Nephron progenitor cell (in vitro differentiated cells): Measurements from ENCODE around the gene CACNA1G.

Source experiments
- DNase-seq: peaks from one replicate; pipeline ENCODE4 v3.0.0; 2021
- H3K27ac Mint-ChIP-seq: 2 replicates; pipeline ENCODE4 v1.8.0; 2021; ENCODE audit warnings: mild to moderate bottlenecking, moderate library complexity, mixed read lengths
- H3K27me3 Mint-ChIP-seq: 2 replicates; pipeline ENCODE4 v1.8.0; 2021; ENCODE audit warnings: mild to moderate bottlenecking, low read depth, mixed read lengths; ENCODE audit not compliant: poor library complexity
- H3K36me3 Mint-ChIP-seq: 2 replicates; pipeline ENCODE4 v1.8.0; 2021; ENCODE audit warnings: low read depth, mixed read lengths
- H3K4me1 Mint-ChIP-seq: 2 replicates; pipeline ENCODE4 v1.8.0; 2021; ENCODE audit warnings: mixed read lengths
- H3K4me3 Mint-ChIP-seq: 2 replicates; pipeline ENCODE4 v1.8.0; 2021; ENCODE audit warnings: mild to moderate bottlenecking, moderate library complexity, mixed read lengths
- H3K9me3 Mint-ChIP-seq: 2 replicates; pipeline ENCODE4 v1.8.0; 2021; ENCODE audit warnings: mild to moderate bottlenecking, moderate library complexity, mixed read lengths
- TF ChIP-seq, protein P1 (sequence below): fragments of 200-600 bp; sonication (generic); IDR thresholded peaks from 2 replicates; pipeline ENCODE4 v1.5.0; 2021; ENCODE audit warnings: antibody characterized with exemption

Gene CACNA1G

DNA sequence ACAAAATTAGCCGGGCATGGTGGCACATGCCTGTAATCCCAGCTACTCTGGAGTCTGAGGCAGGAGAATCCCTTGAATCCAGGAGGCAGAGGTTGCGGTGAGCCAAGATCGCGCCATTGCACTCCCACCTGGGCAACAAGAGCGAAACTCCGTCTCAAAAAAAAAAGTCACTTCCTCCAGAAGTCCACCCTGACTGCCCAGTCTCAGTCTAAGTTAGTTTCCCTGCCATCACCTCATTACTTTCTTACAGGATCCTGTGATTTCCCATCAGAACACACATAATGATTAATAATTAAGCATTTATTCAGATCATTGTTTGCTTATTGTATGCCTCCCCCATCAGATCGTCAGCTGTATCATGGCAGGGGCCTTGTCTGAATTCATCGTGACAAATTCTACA lies 105.8 kb downstream of the CACNA1G start:
- TF ChIP-seq, protein P1, sequence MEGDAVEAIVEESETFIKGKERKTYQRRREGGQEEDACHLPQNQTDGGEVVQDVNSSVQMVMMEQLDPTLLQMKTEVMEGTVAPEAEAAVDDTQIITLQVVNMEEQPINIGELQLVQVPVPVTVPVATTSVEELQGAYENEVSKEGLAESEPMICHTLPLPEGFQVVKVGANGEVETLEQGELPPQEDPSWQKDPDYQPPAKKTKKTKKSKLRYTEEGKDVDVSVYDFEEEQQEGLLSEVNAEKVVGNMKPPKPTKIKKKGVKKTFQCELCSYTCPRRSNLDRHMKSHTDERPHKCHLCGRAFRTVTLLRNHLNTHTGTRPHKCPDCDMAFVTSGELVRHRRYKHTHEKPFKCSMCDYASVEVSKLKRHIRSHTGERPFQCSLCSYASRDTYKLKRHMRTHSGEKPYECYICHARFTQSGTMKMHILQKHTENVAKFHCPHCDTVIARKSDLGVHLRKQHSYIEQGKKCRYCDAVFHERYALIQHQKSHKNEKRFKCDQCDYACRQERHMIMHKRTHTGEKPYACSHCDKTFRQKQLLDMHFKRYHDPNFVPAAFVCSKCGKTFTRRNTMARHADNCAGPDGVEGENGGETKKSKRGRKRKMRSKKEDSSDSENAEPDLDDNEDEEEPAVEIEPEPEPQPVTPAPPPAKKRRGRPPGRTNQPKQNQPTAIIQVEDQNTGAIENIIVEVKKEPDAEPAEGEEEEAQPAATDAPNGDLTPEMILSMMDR, result no peak
- no peak for DNase-seq
- Mint-ChIP-seq H3K27me3 (peaks cover 11% of the 10 kb centered on the region), H3K4me3 (no peak overlapping the region), H3K27ac (no peak overlapping the region), H3K36me3 (no peaks in the 10 kb centered on the region), H3K9me3 (no peaks in the 10 kb centered on the region), H3K4me1 (peaks cover 36% of the 10 kb centered on the region)

DNA sequence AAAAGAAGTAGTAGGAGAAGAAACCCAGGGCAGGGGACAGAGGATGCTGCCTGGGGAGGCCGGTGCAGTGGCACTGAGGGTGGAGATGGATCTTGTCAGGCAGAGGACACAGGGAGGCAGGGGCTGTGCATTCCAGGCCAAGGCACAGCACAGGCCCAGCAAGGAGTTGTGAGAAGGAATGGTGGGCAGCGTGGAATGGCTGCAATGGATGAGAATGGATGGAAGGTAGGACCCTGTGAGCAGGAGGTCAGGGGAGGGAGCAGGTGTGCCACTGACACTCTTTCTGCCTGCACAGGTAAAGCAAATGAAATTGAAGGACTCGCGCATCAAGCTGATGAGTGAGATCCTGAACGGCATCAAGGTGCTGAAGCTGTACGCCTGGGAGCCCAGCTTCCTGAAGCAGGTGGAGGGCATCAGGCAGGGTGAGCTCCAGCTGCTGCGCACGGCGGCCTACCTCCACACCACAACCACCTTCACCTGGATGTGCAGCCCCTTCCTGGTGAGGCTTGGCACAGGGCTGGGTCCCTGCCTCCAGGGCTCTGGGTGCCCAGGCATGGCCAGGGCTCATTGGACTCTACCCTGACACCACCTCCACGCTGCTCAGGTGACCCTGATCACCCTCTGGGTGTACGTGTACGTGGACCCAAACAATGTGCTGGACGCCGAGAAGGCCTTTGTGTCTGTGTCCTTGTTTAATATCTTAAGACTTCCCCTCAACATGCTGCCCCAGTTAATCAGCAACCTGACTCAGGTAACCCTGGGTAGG lies 106.9 kb downstream of the CACNA1G start:
- H3K4me1 Mint-ChIP-seq, result peaks cover 26% of the 10 kb centered on the region
- no peak for DNase-seq
- H3K4me3 Mint-ChIP-seq, result no peak overlapping the region
- H3K36me3 Mint-ChIP-seq, result no peaks in the 10 kb centered on the region
- peaks cover 9% of the 10 kb centered on the region for H3K27me3 Mint-ChIP-seq
- H3K9me3 Mint-ChIP-seq, result no peaks in the 10 kb centered on the region
- H3K27ac Mint-ChIP-seq, result no peak overlapping the region
- TF ChIP-seq, protein P1, result no peak

DNA sequence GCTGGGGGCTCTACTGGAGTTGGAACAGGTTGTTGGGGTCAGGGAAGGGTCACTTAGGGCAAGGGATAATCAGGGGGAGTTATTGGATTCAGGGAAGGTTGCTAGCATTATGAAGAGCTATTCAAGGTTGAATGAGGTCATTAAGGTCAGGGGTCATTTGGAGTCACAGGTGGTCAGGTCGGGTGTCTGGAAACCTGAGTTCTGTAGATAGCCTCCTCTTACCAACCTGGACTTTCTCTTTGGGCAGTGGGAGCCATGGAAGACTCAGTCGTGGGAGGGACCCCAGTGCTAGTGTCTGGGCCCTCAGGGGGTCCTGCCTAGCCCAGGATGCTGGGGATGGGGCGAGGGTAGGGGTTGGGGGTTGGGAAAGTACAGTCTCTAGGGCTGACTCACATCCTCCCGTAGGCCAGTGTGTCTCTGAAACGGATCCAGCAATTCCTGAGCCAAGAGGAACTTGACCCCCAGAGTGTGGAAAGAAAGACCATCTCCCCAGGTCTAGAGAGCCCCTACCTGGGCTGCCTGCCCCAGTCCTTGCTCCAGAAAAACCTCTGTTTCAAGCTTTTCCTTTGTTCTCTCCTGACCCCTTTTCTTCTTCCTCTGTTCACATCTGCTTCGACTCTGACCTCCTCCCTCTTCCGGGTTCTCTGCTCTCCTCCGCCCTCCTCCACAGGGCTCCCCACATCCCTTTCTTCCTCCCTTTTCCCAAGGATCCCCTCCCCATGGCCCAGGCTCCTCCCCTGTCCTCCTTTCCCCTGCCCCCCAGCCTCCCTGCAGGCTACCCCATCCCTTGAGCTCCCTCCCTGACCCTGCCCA lies 107.7 kb downstream of the CACNA1G start:
- no peak for DNase-seq
- peaks cover 9% of the 10 kb centered on the region for H3K27me3 Mint-ChIP-seq
- TF ChIP-seq, protein P1, result no peak
- H3K36me3 Mint-ChIP-seq, result no peaks in the 10 kb centered on the region
- H3K4me3 Mint-ChIP-seq, result no peak overlapping the region
- H3K4me1 Mint-ChIP-seq, result peaks cover 18% of the 10 kb centered on the region
- H3K9me3 Mint-ChIP-seq, result no peaks in the 10 kb centered on the region
- H3K27ac Mint-ChIP-seq, result peak overlapping the region; percentile 39

DNA sequence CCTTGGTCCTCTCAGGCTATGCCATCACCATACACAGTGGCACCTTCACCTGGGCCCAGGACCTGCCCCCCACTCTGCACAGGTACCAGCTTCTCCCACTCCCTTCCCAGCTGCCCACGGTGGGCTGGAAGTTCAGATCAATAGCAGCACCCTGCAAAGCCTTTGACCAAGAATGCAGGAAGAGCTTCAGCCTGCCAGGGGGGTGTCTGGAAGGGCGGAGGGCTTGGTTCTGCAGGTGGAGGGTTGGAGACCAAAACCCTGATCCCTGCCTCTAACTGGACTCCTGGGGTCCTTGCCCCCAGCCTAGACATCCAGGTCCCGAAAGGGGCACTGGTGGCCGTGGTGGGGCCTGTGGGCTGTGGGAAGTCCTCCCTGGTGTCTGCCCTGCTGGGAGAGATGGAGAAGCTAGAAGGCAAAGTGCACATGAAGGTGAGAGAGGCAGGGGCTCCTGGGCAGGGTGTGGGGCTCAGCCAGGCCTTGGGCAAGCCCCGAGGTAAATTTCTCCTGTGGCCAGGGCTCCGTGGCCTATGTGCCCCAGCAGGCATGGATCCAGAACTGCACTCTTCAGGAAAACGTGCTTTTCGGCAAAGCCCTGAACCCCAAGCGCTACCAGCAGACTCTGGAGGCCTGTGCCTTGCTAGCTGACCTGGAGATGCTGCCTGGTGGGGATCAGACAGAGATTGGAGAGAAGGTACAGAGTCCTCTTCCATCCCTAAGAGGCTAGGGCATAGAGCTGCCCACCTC lies 108.5 kb downstream of the CACNA1G start:
- Mint-ChIP-seq H3K9me3 (no peaks in the 10 kb centered on the region), H3K36me3 (no peaks in the 10 kb centered on the region), H3K4me3 (no peak overlapping the region), H3K27me3 (peaks cover 14% of the 10 kb centered on the region), H3K27ac (no peak overlapping the region), H3K4me1 (peaks cover 16% of the 10 kb centered on the region)
- TF ChIP-seq, protein P1, result no peak
- DNase-seq, result no peak

DNA sequence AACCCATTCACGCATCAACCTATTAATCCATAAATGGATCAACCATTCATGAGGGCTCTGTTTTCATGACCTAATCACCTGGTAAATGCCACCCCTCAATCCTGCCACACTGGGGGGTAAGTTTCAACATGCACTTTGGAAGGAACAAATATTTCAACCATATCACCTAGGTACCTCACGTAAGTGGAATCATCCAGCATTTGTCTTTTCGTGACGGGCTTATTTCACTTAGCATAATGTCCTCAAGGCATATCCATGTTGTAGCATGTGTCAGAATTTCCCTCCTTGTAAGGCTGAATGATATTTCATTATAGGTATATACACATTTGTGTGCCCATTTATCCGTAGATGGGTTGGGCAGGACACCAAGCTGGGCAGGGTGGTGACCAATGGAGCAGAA lies 111.6 kb downstream of the CACNA1G start:
- Mint-ChIP-seq H3K27ac (no peak overlapping the region), H3K4me3 (no peak overlapping the region), H3K27me3 (peaks cover 13% of the 10 kb centered on the region), H3K4me1 (peaks cover 14% of the 10 kb centered on the region), H3K36me3 (no peaks in the 10 kb centered on the region), H3K9me3 (no peaks in the 10 kb centered on the region)
- no peak for DNase-seq
- TF ChIP-seq, protein P1, result no peak
